ENCODE measurements around the gene PJA1.

The PJA1 gene

GRCh38 chrX:69154051-69154450 is 11.2 kb downstream of the PJA1 start:
- TF ChIP-seq FOXP2 (optimal IDR thresholded peaks at IDR 0.05; ENCODE audit: borderline replicate concordance, extremely low read depth, extremely low read length, insufficient read depth) (no peak), REST (IDR thresholded peaks at IDR 0.05; ENCODE audit: insufficient read depth in 1 of 2, low read depth in 2 of 2, low read length in 2 of 2) (no peak), SIN3A (IDR thresholded peaks at IDR 0.05; ENCODE audit: borderline replicate concordance, insufficient read depth, low read length) (no peak), POLR2AphosphoS5 (IDR thresholded peaks at IDR 0.05; ENCODE audit: low read depth, low read length) (no peak), TAF1 (IDR thresholded peaks at IDR 0.05; ENCODE audit: borderline replicate concordance, insufficient read depth, low read length) (no peak)

GRCh38 chrX:69153060-69153730 is 12.1 kb downstream of the PJA1 start:
- TF ChIP-seq SIN3A (IDR thresholded peaks at IDR 0.05; ENCODE audit: borderline replicate concordance, insufficient read depth, low read length) (no peak), POLR2AphosphoS5 (IDR thresholded peaks at IDR 0.05; ENCODE audit: low read depth, low read length) (no peak), REST (IDR thresholded peaks at IDR 0.05; ENCODE audit: insufficient read depth in 1 of 2, low read depth in 2 of 2, low read length in 2 of 2) (no peak), TAF1 (IDR thresholded peaks at IDR 0.05; ENCODE audit: borderline replicate concordance, insufficient read depth, low read length) (no peak), FOXP2 (optimal IDR thresholded peaks at IDR 0.05; ENCODE audit: borderline replicate concordance, extremely low read depth, extremely low read length, insufficient read depth) (no peak)

GRCh38 chrX:69152417-69152841 is 12.8 kb downstream of the PJA1 start:
- TF ChIP-seq REST (IDR thresholded peaks at IDR 0.05; ENCODE audit: insufficient read depth in 1 of 2, low read depth in 2 of 2, low read length in 2 of 2), result no peak

GRCh38 chrX:69151866-69152284 is 13.4 kb downstream of the PJA1 start:
- TF ChIP-seq FOXP2 (optimal IDR thresholded peaks at IDR 0.05; ENCODE audit: borderline replicate concordance, extremely low read depth, extremely low read length, insufficient read depth), result no peak
- no peak for TF ChIP-seq POLR2AphosphoS5 (IDR thresholded peaks at IDR 0.05; ENCODE audit: low read depth, low read length)
- no peak for TF ChIP-seq TAF1 (IDR thresholded peaks at IDR 0.05; ENCODE audit: borderline replicate concordance, insufficient read depth, low read length)
- no peak for TF ChIP-seq SIN3A (IDR thresholded peaks at IDR 0.05; ENCODE audit: borderline replicate concordance, insufficient read depth, low read length)

- TF ChIP-seq POLR2AphosphoS5 (IDR thresholded peaks at IDR 0.05; ENCODE audit: low read depth, low read length) (no peak), REST (IDR thresholded peaks at IDR 0.05; ENCODE audit: insufficient read depth in 1 of 2, low read depth in 2 of 2, low read length in 2 of 2) (no peak), TAF1 (IDR thresholded peaks at IDR 0.05; ENCODE audit: borderline replicate concordance, insufficient read depth, low read length) (no peak), SIN3A (IDR thresholded peaks at IDR 0.05; ENCODE audit: borderline replicate concordance, insufficient read depth, low read length) (no peak), FOXP2 (optimal IDR thresholded peaks at IDR 0.05; ENCODE audit: borderline replicate concordance, extremely low read depth, extremely low read length, insufficient read depth) (no peak)
Observed at GRCh38 chrX:69150281-69150960, 14.8 kb downstream of the PJA1 start.
